ENCODE data around the gene RAD50. TPM values are rescaled to one million over a fixed set of nuclear protein-coding genes. Genes with fewer than 3 reads are reported as not detected.

The RAD50 gene
- total RNA-seq, 1 donor from 2014 or later: 50.2 TPM

DNA sequence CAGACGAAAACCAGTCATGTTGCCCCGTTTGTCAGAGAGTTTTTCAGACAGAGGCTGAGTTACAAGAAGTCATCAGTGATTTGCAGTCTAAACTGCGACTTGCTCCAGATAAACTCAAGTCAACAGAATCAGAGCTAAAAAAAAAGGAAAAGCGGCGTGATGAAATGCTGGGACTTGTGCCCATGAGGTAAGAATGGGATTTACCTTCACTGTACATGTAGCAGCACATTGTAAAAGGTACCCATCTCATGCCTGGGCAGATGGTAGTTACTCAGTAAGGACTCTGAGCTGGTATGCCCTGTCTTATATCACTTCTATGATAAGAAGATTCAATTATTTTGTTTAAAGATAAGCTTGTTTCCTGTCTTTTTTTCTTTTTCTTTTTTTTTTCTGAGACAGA is 38.8 kb downstream of the RAD50 start:
- Mint-ChIP-seq H3K27me3 (no peaks in the 10 kb centered on the region), H3K4me1 (ENCODE audit: low read depth) (peaks cover 3% of the 10 kb centered on the region), H3K36me3 (ENCODE audit: insufficient read depth) (peaks cover 23% of the 10 kb centered on the region), H3K27ac (no peak overlapping the region), H3K9me3 (ENCODE audit: low read depth) (no peaks in the 10 kb centered on the region), H3K4me3 (ENCODE audit: low read depth) (no peak overlapping the region)
- no peak for DNase-seq (ENCODE audit: low spot score, unreplicated experiment)
- TF ChIP-seq CTCF (IDR thresholded peaks at IDR 0.05; ENCODE audit: unreplicated experiment): no peak

DNA sequence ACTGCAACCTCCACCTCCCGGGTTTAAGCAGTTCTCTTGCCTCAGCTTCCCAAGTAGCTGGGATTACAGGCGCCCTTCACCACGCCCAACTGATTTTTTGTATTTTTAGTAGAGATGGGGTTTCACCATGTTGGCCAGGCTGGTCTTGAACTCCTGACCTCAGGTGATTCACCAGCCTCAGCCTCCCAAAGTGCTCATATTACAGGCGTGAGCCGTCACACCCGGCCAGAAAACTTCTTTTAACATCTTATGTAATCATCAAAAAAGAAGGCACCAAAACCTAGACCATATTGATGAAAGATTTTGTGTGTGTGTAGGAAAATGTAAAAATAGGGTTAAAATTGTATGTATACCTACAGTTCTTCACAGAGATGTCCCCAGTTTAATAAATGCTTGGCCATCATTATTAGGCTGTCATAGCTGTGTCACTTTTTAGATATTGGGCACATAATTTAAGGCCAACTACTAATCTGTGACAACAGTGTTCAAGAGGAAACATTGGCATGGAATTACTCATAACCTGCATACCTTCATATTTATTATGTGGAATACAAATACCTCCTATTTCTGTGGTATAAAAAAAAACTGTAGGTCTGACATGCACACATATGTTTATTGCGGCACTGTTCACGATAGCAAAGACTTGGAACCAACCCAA is 44.4 kb downstream of the RAD50 start:
- Mint-ChIP-seq H3K4me3 (ENCODE audit: low read depth) (no peak overlapping the region), H3K27me3 (no peaks in the 10 kb centered on the region), H3K36me3 (ENCODE audit: insufficient read depth) (peaks cover 37% of the 10 kb centered on the region), H3K9me3 (ENCODE audit: low read depth) (no peaks in the 10 kb centered on the region), H3K27ac (no peak overlapping the region), H3K4me1 (ENCODE audit: low read depth) (no peaks in the 10 kb centered on the region)
- TF ChIP-seq CTCF (IDR thresholded peaks at IDR 0.05; ENCODE audit: unreplicated experiment): no peak
- DNase-seq (ENCODE audit: low spot score, unreplicated experiment): no peak

- no peaks in the 10 kb centered on the region for H3K9me3 Mint-ChIP-seq (ENCODE audit: low read depth)
- H3K36me3 Mint-ChIP-seq (ENCODE audit: insufficient read depth): peaks cover 39% of the 10 kb centered on the region
- no peaks in the 10 kb centered on the region for H3K27me3 Mint-ChIP-seq
- H3K4me1 Mint-ChIP-seq (ENCODE audit: low read depth): no peaks in the 10 kb centered on the region
- no peak for DNase-seq (ENCODE audit: low spot score, unreplicated experiment)
- H3K27ac Mint-ChIP-seq: no peak overlapping the region
- no peak for TF ChIP-seq CTCF (IDR thresholded peaks at IDR 0.05; ENCODE audit: unreplicated experiment)
- no peak overlapping the region for H3K4me3 Mint-ChIP-seq (ENCODE audit: low read depth)
Measured at GRCh38 chr5:132607095-132607494, 50.3 kb downstream of the RAD50 start.

DNA sequence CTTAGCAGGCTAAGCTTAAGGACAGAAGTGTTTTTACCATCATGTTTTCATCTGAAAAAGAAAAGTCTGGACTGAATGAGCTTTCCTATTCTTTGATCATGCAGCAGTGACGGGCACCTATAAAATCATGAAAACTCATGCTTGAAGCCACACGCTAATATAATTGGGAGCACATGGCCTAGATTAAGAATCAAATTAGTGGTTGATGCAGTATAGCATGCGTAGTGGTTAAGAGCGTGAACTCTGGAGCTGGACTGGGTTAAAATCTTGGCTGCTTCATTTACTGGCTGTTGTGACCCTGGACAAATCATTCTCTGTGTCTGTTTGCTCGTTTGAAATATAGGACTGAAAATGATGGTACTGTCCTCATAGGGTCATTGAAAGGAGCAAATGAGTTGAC is 51.3 kb downstream of the RAD50 start:
- no peak for TF ChIP-seq CTCF (IDR thresholded peaks at IDR 0.05; ENCODE audit: unreplicated experiment)
- Mint-ChIP-seq H3K27me3 (no peaks in the 10 kb centered on the region), H3K4me1 (ENCODE audit: low read depth) (no peaks in the 10 kb centered on the region), H3K4me3 (ENCODE audit: low read depth) (no peak overlapping the region), H3K36me3 (ENCODE audit: insufficient read depth) (peaks cover 40% of the 10 kb centered on the region), H3K9me3 (ENCODE audit: low read depth) (no peaks in the 10 kb centered on the region), H3K27ac (no peak overlapping the region)
- DNase-seq (ENCODE audit: low spot score, unreplicated experiment): no peak

- H3K4me1 Mint-ChIP-seq (ENCODE audit: low read depth): no peaks in the 10 kb centered on the region
- H3K27ac Mint-ChIP-seq: no peak overlapping the region
- H3K4me3 Mint-ChIP-seq (ENCODE audit: low read depth): no peak overlapping the region
- H3K9me3 Mint-ChIP-seq (ENCODE audit: low read depth): no peaks in the 10 kb centered on the region
- peaks cover 22% of the 10 kb centered on the region for H3K36me3 Mint-ChIP-seq (ENCODE audit: insufficient read depth)
- H3K27me3 Mint-ChIP-seq: no peaks in the 10 kb centered on the region
- DNase-seq (ENCODE audit: low spot score, unreplicated experiment): no peak
- TF ChIP-seq CTCF (IDR thresholded peaks at IDR 0.05; ENCODE audit: unreplicated experiment): no peak
Measured at GRCh38 chr5:132611965-132612364, 55.2 kb downstream of the RAD50 start.

All from progenitor cell of endocrine pancreas (in vitro differentiated cells).